Suprapubic skin (tissue), 4 donors: ENCODE measurements around the gene ZC3H7B. TPM values are rescaled to one million over a fixed set of nuclear protein-coding genes. Genes with fewer than 3 reads are reported as not detected.
A peak's percentile ranks its signal among the peaks of the same experiment; 100 is the strongest.

Experiments used
- DNase-seq, 2 donors: peaks; one replicate each; pipeline ENCODE4 v3.0.0-alpha.2; 2019; ENCODE audit warnings: low spot score in 2 of 2
- H3K27ac ChIP-seq: fragments of 200-600 bp; sonication (generic); one replicate; pipeline ENCODE4 v1.5.1; 2019
- H3K27me3 ChIP-seq: fragments of 200-600 bp; sonication (generic); one replicate; pipeline ENCODE4 v1.5.1; 2019
- H3K36me3 ChIP-seq: fragments of 200-600 bp; sonication (generic); one replicate; pipeline ENCODE4 v1.5.1; 2019
- H3K4me1 ChIP-seq: fragments of 200-600 bp; sonication (generic); one replicate; pipeline ENCODE4 v1.5.1; 2019
- H3K4me3 ChIP-seq: fragments of 200-600 bp; sonication (generic); one replicate; pipeline ENCODE4 v1.5.1; 2019; ENCODE audit warnings: mild to moderate bottlenecking
- H3K9me3 ChIP-seq: fragments of 200-600 bp; sonication (generic); one replicate; pipeline ENCODE4 v1.5.1; 2019
- CTCF ChIP-seq, 2 donors: fragments of 200-600 bp in 1 of 2; fragments of 450-650 bp in 1 of 2; sonication (generic) in 1 of 2; IDR thresholded peaks; one replicate each; pipeline ENCODE4 v1.5.1; 2016 to 2019; ENCODE audit warnings: antibody characterized with exemption in 2 of 2, mild to moderate bottlenecking in 1 of 2, moderate library complexity in 1 of 2
- EP300 ChIP-seq: sonication (generic); formaldehyde crosslinking; IDR thresholded peaks from one replicate; pipeline ENCODE4 v1.6.1; 2017; ENCODE audit warnings: antibody characterized with exemption
- POLR2A ChIP-seq, 2 donors: fragments of 450-650 bp; IDR thresholded peaks; one replicate each; pipeline ENCODE4 v1.6.1; 2017; ENCODE audit warnings: antibody characterized with exemption in 2 of 2, mild to moderate bottlenecking in 2 of 2, moderate library complexity in 2 of 2
- POLR2AphosphoS5 ChIP-seq, 3 donors: sonication (generic); formaldehyde crosslinking; IDR thresholded peaks; one replicate each; pipeline ENCODE4 v1.6.1; 2017; ENCODE audit warnings: antibody characterized with exemption in 3 of 3
- WGBS: methylation state at CpG from one replicate; pipeline ENCODE4 v1.1.5; 2018; 5-methylcytosine and 5-hydroxymethylcytosine counted together
- total RNA-seq, 4 donors: library from RNA; depleted of rRNA; stranded (reverse); fragments of >200 nt; gene quantifications; one replicate each; pipeline ENCODE4 v1.1.0, GENCODE V29; 2016

The ZC3H7B gene
- total RNA-seq, 4 donors from 2014 or later = 29.7 to 45.7 (median 41.0) TPM

- no peak for TF ChIP-seq CTCF (IDR thresholded peaks at IDR 0.05)
- TF ChIP-seq EP300 = no peak
- no peak for TF ChIP-seq POLR2AphosphoS5 (IDR thresholded peaks at IDR 0.05)
- no peak for TF ChIP-seq POLR2A (IDR thresholded peaks at IDR 0.05)
- Histone ChIP-seq H3K4me1 (peaks cover 2% of the 10 kb centered on the region), H3K36me3 (peaks cover 33% of the 10 kb centered on the region), H3K27ac (no peak overlapping the region), H3K27me3 (no peaks in the 10 kb centered on the region), H3K4me3 (no peak overlapping the region), H3K9me3 (no peaks in the 10 kb centered on the region)
- DNase-seq = no peak
- 68% methylated on average over 8 of the region's 11 CpGs for WGBS
Measured at GRCh38 chr22:41360126-41360525, 58.8 kb downstream of the ZC3H7B start.

GRCh38 chr22:41361716-41362310 is 60.5 kb downstream of the ZC3H7B start:
- Histone ChIP-seq H3K27ac (no peak overlapping the region), H3K36me3 (peaks cover 16% of the 10 kb centered on the region), H3K27me3 (no peaks in the 10 kb centered on the region), H3K4me3 (no peak overlapping the region), H3K9me3 (no peaks in the 10 kb centered on the region), H3K4me1 (peaks cover 17% of the 10 kb centered on the region)
- 92% methylated on average over 13 of the region's 13 CpGs for WGBS
- no peak for DNase-seq
- TF ChIP-seq POLR2AphosphoS5 (IDR thresholded peaks at IDR 0.05) (no peak), EP300 (no peak), POLR2A (IDR thresholded peaks at IDR 0.05) (no peak), CTCF (IDR thresholded peaks at IDR 0.05) (no peak)

- TF ChIP-seq EP300 = no peak
- no peak for TF ChIP-seq CTCF (IDR thresholded peaks at IDR 0.05)
- no peak for TF ChIP-seq POLR2AphosphoS5 (IDR thresholded peaks at IDR 0.05)
- TF ChIP-seq POLR2A (IDR thresholded peaks at IDR 0.05) = no peak
- H3K4me1 ChIP-seq = peaks cover 25% of the 10 kb centered on the region
- H3K27ac ChIP-seq = no peak overlapping the region
- no peak for DNase-seq
- H3K36me3 ChIP-seq = peaks cover 8% of the 10 kb centered on the region
- no peaks in the 10 kb centered on the region for H3K9me3 ChIP-seq
- no peak overlapping the region for H3K4me3 ChIP-seq
- no peaks in the 10 kb centered on the region for H3K27me3 ChIP-seq
- WGBS = 89% methylated on average over 5 of the region's 5 CpGs
Measured at GRCh38 chr22:41362615-41363014, 61.3 kb downstream of the ZC3H7B start.

- Histone ChIP-seq H3K4me1 (peaks cover 41% of the 10 kb centered on the region), H3K27ac (no peak overlapping the region), H3K27me3 (no peaks in the 10 kb centered on the region), H3K36me3 (no peaks in the 10 kb centered on the region), H3K9me3 (no peaks in the 10 kb centered on the region), H3K4me3 (no peak overlapping the region)
- peak in 1 of 2 donors; percentile 63 for DNase-seq
- 90% methylated on average over 5 of the region's 6 CpGs for WGBS
- TF ChIP-seq EP300 (no peak), CTCF (IDR thresholded peaks at IDR 0.05) (no peak), POLR2A (IDR thresholded peaks at IDR 0.05) (no peak)
Measured at GRCh38 chr22:41364233-41364632, 62.9 kb downstream of the ZC3H7B start.

GRCh38 chr22:41364955-41365354 is 63.6 kb downstream of the ZC3H7B start:
- 76% methylated on average over 8 of the region's 8 CpGs for WGBS
- DNase-seq = no peak
- Histone ChIP-seq H3K9me3 (no peaks in the 10 kb centered on the region), H3K36me3 (no peaks in the 10 kb centered on the region), H3K4me3 (no peak overlapping the region), H3K27me3 (no peaks in the 10 kb centered on the region), H3K4me1 (peaks cover 48% of the 10 kb centered on the region), H3K27ac (no peak overlapping the region)
- TF ChIP-seq CTCF (IDR thresholded peaks at IDR 0.05) (no peak), EP300 (no peak), POLR2A (IDR thresholded peaks at IDR 0.05) (no peak), POLR2AphosphoS5 (IDR thresholded peaks at IDR 0.05) (no peak)
